ENCODE measurements around the gene STAC3. TPM values are rescaled to one million over a fixed set of nuclear protein-coding genes. Genes with fewer than 3 reads are reported as not detected.

Gene STAC3
- total RNA-seq, 1 experiment from 2014 or later = 3.3 TPM

GRCh38 chr12:57248934-57249742 is 1.8 kb downstream of the STAC3 start:
- peaks cover 50% of the 10 kb centered on the region for H3K4me1 Mint-ChIP-seq

GRCh38 chr12:57247041-57247440 is 3.9 kb downstream of the STAC3 start:
- Mint-ChIP-seq H3K36me3 (no peaks in the 10 kb centered on the region), H3K27me3 (ENCODE audit: low read depth) (peaks cover 23% of the 10 kb centered on the region), H3K27ac (peak overlapping the region; percentile 88), H3K4me3 (no peak overlapping the region), H3K9me3 (no peaks in the 10 kb centered on the region), H3K4me1 (peaks cover 60% of the 10 kb centered on the region)
- ChIA-PET CTCF (interaction anchor here (0.6 to 18.5 kb wide), 21 partner anchors 8 to 245 kb away, joined by 3 to 660 read pairs (median 5); partner anchors contain the start of genes GLI1, INHBE, LRP1 and NXPH4), POLR2A (interaction anchor here (1.2 to 1.4 kb wide), 2 partner anchors 206 to 212 kb away, joined by 3 to 4 read pairs; no protein-coding TSS in a partner anchor)
- TF ChIP-seq NFE2L1 (CRISPR knock-in tag; IDR thresholded peaks at IDR 0.05) = no peak
- TF ChIP-seq HMGA2 (CRISPR knock-in tag; IDR thresholded peaks at IDR 0.05) = no peak
- no peak for TF ChIP-seq GABPB1 (CRISPR knock-in tag; IDR thresholded peaks at IDR 0.05)
- TF ChIP-seq ZNF416 (CRISPR knock-in tag; IDR thresholded peaks at IDR 0.05) = no peak
- no peak for TF ChIP-seq OVOL2 (CRISPR knock-in tag; IDR thresholded peaks at IDR 0.05; ENCODE audit: borderline replicate concordance)
- ATAC-seq (no peak), DNase-seq (ENCODE audit: low spot score) (no peak)

More at GRCh38 chr12:57248934-57249742, 1.8 kb downstream of the STAC3 start:
- Mint-ChIP-seq H3K27ac (peak overlapping the region; percentile 11; the same call in 1 of the 2 replicates), H3K4me3 (no peak overlapping the region), H3K27me3 (ENCODE audit: low read depth) (peaks cover 10% of the 10 kb centered on the region), H3K9me3 (no peaks in the 10 kb centered on the region), H3K36me3 (no peaks in the 10 kb centered on the region)
- POLR2A ChIA-PET = interaction anchor here (0.6 to 1.0 kb wide), 2 partner anchors 23 to 206 kb away, joined by 3 to 4 read pairs; partner anchors contain the start of gene INHBE
- DNase-seq (ENCODE audit: low spot score) = peak; percentile 7
- CTCF ChIA-PET = interaction anchor here (0.6 to 18.5 kb wide), 15 partner anchors 10 to 211 kb away, joined by 3 to 660 read pairs (median 8); partner anchors contain the start of genes GLI1, INHBE and SHMT2
- TF ChIP-seq ATF6 (CRISPR knock-in tag; IDR thresholded peaks at IDR 0.05) = no peak
- TF ChIP-seq ZNF396 (CRISPR knock-in tag; IDR thresholded peaks at IDR 0.05; ENCODE audit: borderline replicate concordance) = no peak
- no peak for TF ChIP-seq RORB (CRISPR knock-in tag; IDR thresholded peaks at IDR 0.05)
- no peak for TF ChIP-seq ZNF671 (CRISPR knock-in tag; IDR thresholded peaks at IDR 0.05)
- peak; percentile 6; the same call in 1 of the 2 replicates for ATAC-seq

GRCh38 chr12:57244312-57244696 is 6.7 kb downstream of the STAC3 start:
- DNase-seq (ENCODE audit: low spot score) = peak; percentile 7
- peaks cover 51% of the 10 kb centered on the region for H3K27me3 Mint-ChIP-seq (ENCODE audit: low read depth)
- peaks cover 69% of the 10 kb centered on the region for H3K4me1 Mint-ChIP-seq
- no peak for ATAC-seq
- H3K27ac Mint-ChIP-seq = no peak overlapping the region
- ChIA-PET CTCF (interaction anchor here (0.8 to 18.5 kb wide), 10 partner anchors 10 to 215 kb away, joined by 3 to 660 read pairs (median 10); partner anchors contain the start of genes INHBE, NXPH4 and SHMT2), POLR2A (interaction anchor here (9.7 kb wide), 1 partner anchor 20 kb away, joined by 97 read pairs; no protein-coding TSS in a partner anchor)
- H3K9me3 Mint-ChIP-seq = no peaks in the 10 kb centered on the region
- H3K36me3 Mint-ChIP-seq = no peaks in the 10 kb centered on the region
- peak overlapping the region; percentile 83 for H3K4me3 Mint-ChIP-seq
- TF ChIP-seq GTF2I (CRISPR knock-in tag; conservative IDR thresholded peaks at IDR 0.05) (no peak), STAT6 (CRISPR knock-in tag; conservative IDR thresholded peaks at IDR 0.05; ENCODE audit: low read depth) (no peak), FOXP4 (CRISPR knock-in tag; IDR thresholded peaks at IDR 0.05) (no peak), FOXK1 (CRISPR knock-in tag; IDR thresholded peaks at IDR 0.05) (no peak), USF1 (CRISPR knock-in tag; IDR thresholded peaks at IDR 0.05) (no peak), IRF2 (CRISPR knock-in tag; IDR thresholded peaks at IDR 0.05; ENCODE audit: borderline replicate concordance, low read depth) (no peak), TEAD1 (CRISPR knock-in tag; IDR thresholded peaks at IDR 0.05) (no peak), MXD4 (CRISPR knock-in tag; IDR thresholded peaks at IDR 0.05; ENCODE audit: borderline replicate concordance) (no peak), JUN (CRISPR knock-in tag; IDR thresholded peaks at IDR 0.05) (no peak), RORB (CRISPR knock-in tag; IDR thresholded peaks at IDR 0.05) (no peak), GRHL2 (CRISPR knock-in tag; IDR thresholded peaks at IDR 0.05; ENCODE audit: insufficient replicate concordance, severe bottlenecking) (no peak), E2F1 (CRISPR knock-in tag; IDR thresholded peaks at IDR 0.05) (no peak), GABPB1 (CRISPR knock-in tag; IDR thresholded peaks at IDR 0.05) (no peak), FOXJ3 (CRISPR knock-in tag; IDR thresholded peaks at IDR 0.05; ENCODE audit: borderline replicate concordance) (no peak)
